ENCODE results near the gene LRRC56. TPM values are rescaled to one million over a fixed set of nuclear protein-coding genes. Genes with fewer than 3 reads are reported as not detected.

Gene LRRC56
- total RNA-seq, 2 donors from 2014 or later, result 3.0 to 4.3 TPM

- peak; percentile 33 for DNase-seq
- H3K9me3 Mint-ChIP-seq, result peaks cover 11% of the 10 kb centered on the region
These were observed 37.9 kb upstream of the LRRC56 start for GRCh38 chr11:499201-500076.

GRCh38 chr11:501001-501682 lies 36.2 kb upstream of the LRRC56 start:
- no peaks in the 10 kb centered on the region for H3K4me1 ChIP-seq (ENCODE audit: control insufficient read depth, insufficient read depth, low read length)
- no peak overlapping the region for H3K4me3 ChIP-seq (ENCODE audit: low read length)
- no peak for TF ChIP-seq CTCF (conservative IDR thresholded peaks at IDR 0.05)
- no peak for DNase-seq
- WGBS, 2 experiments (ENCODE audit: insufficient coverage in 1 of 2, insufficient read length in 1 of 2), result 95 to 96% methylated on average over 21 to 24 of the region's 24 CpGs
- H3K27ac ChIP-seq (ENCODE audit: low read depth, low read length), result no peak overlapping the region
- H3K27me3 ChIP-seq (ENCODE audit: control insufficient read depth, insufficient read depth, low read length, poor library complexity, severe bottlenecking), result no peaks in the 10 kb centered on the region
- H3K9ac ChIP-seq (ENCODE audit: extremely low read depth, low read length, poor library complexity, severe bottlenecking), result no peak overlapping the region
- H3K9me3 ChIP-seq (ENCODE audit: control insufficient read depth, low read length), result peaks cover 5% of the 10 kb centered on the region
- no peaks in the 10 kb centered on the region for H3K4me1 Mint-ChIP-seq
- H3K27ac Mint-ChIP-seq, result no peak overlapping the region
- peaks cover 11% of the 10 kb centered on the region for H3K9me3 Mint-ChIP-seq
- H3K27me3 Mint-ChIP-seq (ENCODE audit: insufficient read depth), result peaks cover 2% of the 10 kb centered on the region
- H3K4me3 Mint-ChIP-seq, result no peak overlapping the region
- peaks cover 42% of the 10 kb centered on the region for H3K36me3 Mint-ChIP-seq (ENCODE audit: low read depth)
- peaks cover 41% of the 10 kb centered on the region for H3K36me3 ChIP-seq (ENCODE audit: control insufficient read depth, insufficient read depth, low read length)

More at GRCh38 chr11:499201-500076, 37.9 kb upstream of the LRRC56 start:
- no peak overlapping the region for H3K27ac ChIP-seq (ENCODE audit: low read depth, low read length)
- no peak overlapping the region for H3K4me3 ChIP-seq (ENCODE audit: low read length)
- no peaks in the 10 kb centered on the region for H3K27me3 ChIP-seq (ENCODE audit: control insufficient read depth, insufficient read depth, low read length, poor library complexity, severe bottlenecking)
- H3K36me3 Mint-ChIP-seq (ENCODE audit: low read depth), result peaks cover 51% of the 10 kb centered on the region
- 92 to 97% methylated on average over 19 to 24 of the region's 24 CpGs for WGBS, 2 experiments (ENCODE audit: insufficient coverage in 1 of 2, insufficient read length in 1 of 2)
- H3K9ac ChIP-seq (ENCODE audit: extremely low read depth, low read length, poor library complexity, severe bottlenecking), result no peak overlapping the region
- no peaks in the 10 kb centered on the region for H3K4me1 ChIP-seq (ENCODE audit: control insufficient read depth, insufficient read depth, low read length)
- no peak for TF ChIP-seq CTCF (conservative IDR thresholded peaks at IDR 0.05)
- H3K4me3 Mint-ChIP-seq, result no peak overlapping the region
- H3K27me3 Mint-ChIP-seq (ENCODE audit: insufficient read depth), result no peaks in the 10 kb centered on the region
- peaks cover 5% of the 10 kb centered on the region for H3K9me3 ChIP-seq (ENCODE audit: control insufficient read depth, low read length)
- H3K4me1 Mint-ChIP-seq, result no peaks in the 10 kb centered on the region
- peaks cover 48% of the 10 kb centered on the region for H3K36me3 ChIP-seq (ENCODE audit: control insufficient read depth, insufficient read depth, low read length)
- H3K27ac Mint-ChIP-seq, result no peak overlapping the region

GRCh38 chr11:501683-502287 lies 35.5 kb upstream of the LRRC56 start:
- H3K4me3 ChIP-seq (ENCODE audit: low read length), result no peak overlapping the region
- H3K9me3 Mint-ChIP-seq, result peaks cover 11% of the 10 kb centered on the region
- DNase-seq, result no peak
- H3K36me3 Mint-ChIP-seq (ENCODE audit: low read depth), result peaks cover 37% of the 10 kb centered on the region
- H3K27me3 Mint-ChIP-seq (ENCODE audit: insufficient read depth), result peaks cover 2% of the 10 kb centered on the region
- 92 to 94% methylated on average over 18 to 19 of the region's 19 CpGs for WGBS, 2 experiments (ENCODE audit: insufficient coverage in 1 of 2, insufficient read length in 1 of 2)
- H3K27me3 ChIP-seq (ENCODE audit: control insufficient read depth, insufficient read depth, low read length, poor library complexity, severe bottlenecking), result no peaks in the 10 kb centered on the region
- H3K4me1 Mint-ChIP-seq, result no peaks in the 10 kb centered on the region
- no peak overlapping the region for H3K4me3 Mint-ChIP-seq
- peak overlapping the region; percentile 7 for H3K27ac Mint-ChIP-seq
- no peaks in the 10 kb centered on the region for H3K4me1 ChIP-seq (ENCODE audit: control insufficient read depth, insufficient read depth, low read length)
- H3K36me3 ChIP-seq (ENCODE audit: control insufficient read depth, insufficient read depth, low read length), result peaks cover 41% of the 10 kb centered on the region
- no peak overlapping the region for H3K27ac ChIP-seq (ENCODE audit: low read depth, low read length)
- H3K9ac ChIP-seq (ENCODE audit: extremely low read depth, low read length, poor library complexity, severe bottlenecking), result no peak overlapping the region
- H3K9me3 ChIP-seq (ENCODE audit: control insufficient read depth, low read length), result peaks cover 5% of the 10 kb centered on the region
- TF ChIP-seq CTCF (conservative IDR thresholded peaks at IDR 0.05), result no peak
